ENCODE measurements around the gene ZMYM2. TPM values are rescaled to one million over a fixed set of nuclear protein-coding genes. Genes with fewer than 3 reads are reported as not detected.

ZMYM2 gene
- total and polyA plus RNA-seq, 2 of the 13 experiments (the other 11 are each of a cell fraction or from before 2014, with no cell fraction given), result 22.4 to 40.8 TPM

- TF ChIP-seq ARID5B (CRISPR knock-in tag; IDR thresholded peaks at IDR 0.05) (no peak), SP5 (CRISPR knock-in tag; IDR thresholded peaks at IDR 0.05; ENCODE audit: borderline replicate concordance, low read depth) (no peak), ZNF784 (CRISPR knock-in tag; IDR thresholded peaks at IDR 0.05; ENCODE audit: borderline replicate concordance) (no peak)
These were observed 166.7 kb downstream of the ZMYM2 start (continued) for GRCh38 chr13:20125129-20125782.

GRCh38 chr13:20125783-20126165, 167.2 kb downstream of the ZMYM2 start:
- FAIRE-seq (no peak), DNase-seq (ENCODE audit: low spot score) (no peak), ATAC-seq (no peak)
- Histone ChIP-seq H3K27me3 (ENCODE audit: control insufficient read depth in 1 of 2, insufficient read depth in 2 of 2, low read length in 2 of 2) (no peaks in the 10 kb centered on the region), H2AFZ (ENCODE audit: low read length) (no peak overlapping the region), H4K20me1 (ENCODE audit: insufficient read depth, low read length) (no peaks in the 10 kb centered on the region), H3K79me2 (ENCODE audit: insufficient read depth, low read length) (no peaks in the 10 kb centered on the region), H3K27ac (ENCODE audit: extremely low read length, insufficient read depth, low read length) (no peak overlapping the region), H3K4me2 (ENCODE audit: low read depth, low read length) (no peak overlapping the region), H3K9ac (ENCODE audit: insufficient read depth, low read depth, low read length) (no peak overlapping the region), H3K4me3 (replicated peaks in 1 of 3; ENCODE audit: insufficient read depth in 1 of 3, low read depth in 2 of 3, low read length in 3 of 3) (no peak overlapping the region), H3K36me3 (replicated peaks in 1 of 2; ENCODE audit: control insufficient read depth in 1 of 2, insufficient read depth in 2 of 2, low read length in 2 of 2) (no peaks in the 10 kb centered on the region), H3K4me1 (ENCODE audit: insufficient read depth, low read length) (peaks cover 43% of the 10 kb centered on the region), H3K9me3 (ENCODE audit: low read length) (no peaks in the 10 kb centered on the region)
- in situ Hi-C loops (cut with HindIII; ENCODE audit: extremely low pct_ligation_motif_present, low pct_unique_long_range_greater_than_20kb), result no loop called here
- WGBS (ENCODE audit: low lambda C conversion rate), result 47% methylated on average over 4 of the region's 4 CpGs
- intact Hi-C loops (cut with micrococcal nuclease; ENCODE audit: unreplicated experiment), result no loop called here
- CTCF ChIA-PET (ENCODE audit: low intra/inter-chr PET ratio, low total read pairs), result no interaction called here
- no TSS peak for BruUV-seq (replicated peaks)
- POLR2A ChIA-PET, result no interaction called here
- no peak for TF ChIP-seq TIGD3 (CRISPR knock-in tag; IDR thresholded peaks at IDR 0.05; ENCODE audit: borderline replicate concordance)
- no peak for TF ChIP-seq FOXK1 (CRISPR knock-in tag; IDR thresholded peaks at IDR 0.05; ENCODE audit: borderline replicate concordance, low read depth)
- TF ChIP-seq STAT5B (CRISPR knock-in tag; IDR thresholded peaks at IDR 0.05), result no peak
- TF ChIP-seq GATA4 (IDR thresholded peaks at IDR 0.05; ENCODE audit: borderline replicate concordance, low read depth), result no peak
- no peak for TF ChIP-seq ZNF766 (CRISPR knock-in tag; IDR thresholded peaks at IDR 0.05; ENCODE audit: borderline replicate concordance)
- no peak for TF ChIP-seq USF2 (IDR thresholded peaks at IDR 0.05; ENCODE audit: low read depth, low read length)
- no peak for TF ChIP-seq USF2 (CRISPR knock-in tag; IDR thresholded peaks at IDR 0.05; ENCODE audit: borderline replicate concordance)
- no peak for TF ChIP-seq ZNF10 (CRISPR knock-in tag; IDR thresholded peaks at IDR 0.05; ENCODE audit: borderline replicate concordance, low read depth)
- TF ChIP-seq ONECUT2 (CRISPR knock-in tag; IDR thresholded peaks at IDR 0.05), result no peak
- TF ChIP-seq MNT (IDR thresholded peaks at IDR 0.05), result no peak
